Kidney epithelial cell (primary cell): ENCODE data around the gene GTF2H2. TPM values are rescaled to one million over a fixed set of nuclear protein-coding genes. Genes with fewer than 3 reads are reported as not detected.
"Not testable (repeated sequence)": the region's sequence is repeated elsewhere in the genome, so short reads cannot be mapped to it uniquely, and the experiment has no call there.

Experiments
- DNase-seq: peaks from one replicate; pipeline ENCODE4 v3.0.0-alpha.2; 2010; ENCODE audit warnings: low read depth
- H3K27me3 ChIP-seq: 2 replicates; pipeline ENCODE4 v1.6.0; 2011; ENCODE audit warnings: low read length; ENCODE audit not compliant: control insufficient read depth, insufficient read depth
- H3K36me3 ChIP-seq: 2 replicates; pipeline ENCODE4 v1.5.1; 2011; ENCODE audit warnings: low read length; ENCODE audit not compliant: control insufficient read depth, insufficient read depth
- H3K4me3 ChIP-seq: 2 replicates; pipeline ENCODE4 v1.5.1; 2011; ENCODE audit warnings: low read depth, mild to moderate bottlenecking, control low read depth, low read length
- CTCF ChIP-seq: IDR thresholded peaks from 2 replicates; pipeline ENCODE4 v1.5.1; 2011; ENCODE audit warnings: mild to moderate bottlenecking, moderate library complexity, low read length, control low read depth, inconsistent platforms; ENCODE audit not compliant: insufficient read depth, poor library complexity, severe bottlenecking
- total RNA-seq: library from RNA; depleted of rRNA; stranded (reverse); fragments of >200 nt; gene quantifications from 2 replicates; pipeline ENCODE4 v1.2.3, GENCODE V29; 2015

The GTF2H2 gene
- total RNA-seq, 1 donor from 2014 or later: 20.8 TPM

- H3K36me3 ChIP-seq: not testable (repeated sequence)
Measured at GRCh38 chr5:71031046-71031776, 36.3 kb downstream of the GTF2H2 start.

DNA sequence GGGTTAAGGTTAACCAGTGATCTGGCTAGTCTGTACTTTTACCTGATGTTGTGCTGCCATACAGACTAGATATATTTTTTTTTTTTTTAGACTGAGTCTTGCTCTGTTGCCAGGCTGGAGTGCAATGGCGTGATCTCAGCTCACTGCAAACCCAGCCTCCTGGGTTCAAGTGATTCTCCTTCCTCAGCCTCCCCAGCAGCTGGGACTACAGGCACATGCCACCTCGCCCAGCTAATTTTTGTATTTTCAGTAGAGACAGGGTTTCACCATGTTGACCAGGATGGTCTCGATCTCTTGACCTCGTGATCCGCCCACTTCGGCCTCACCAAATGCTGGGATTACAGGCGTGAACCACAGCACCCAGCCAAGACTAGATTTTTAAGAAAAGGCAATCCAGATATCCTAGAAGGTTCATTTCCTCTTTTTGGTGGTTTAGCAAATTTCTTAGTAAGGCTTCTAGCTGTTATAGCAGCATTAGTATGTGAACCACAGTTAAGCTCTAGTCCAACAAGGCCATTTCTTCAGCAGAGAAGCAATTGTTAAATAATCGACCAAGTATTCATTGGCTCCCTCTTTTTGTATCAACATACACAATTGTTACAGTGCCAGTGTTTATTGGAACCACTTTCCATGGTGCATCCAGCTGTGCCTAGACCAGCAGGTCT, 42.1 kb downstream of the GTF2H2 start, which contains the start of gene NAIP:
TSS of gene NAIP (minus strand) at position 51 of the 665 bp plus-strand sequence. CDS start 12,424 bp downstream, outside the sequence.
- not testable (repeated sequence) for H3K36me3 ChIP-seq, H3K4me3 ChIP-seq

More at GRCh38 chr5:71031046-71031776, 36.3 kb downstream of the GTF2H2 start:
- DNase-seq, H3K4me3 ChIP-seq, H3K27me3 ChIP-seq: not testable (repeated sequence)

GRCh38 chr5:71020643-71021042, 46.8 kb downstream of the GTF2H2 start:
- DNase-seq, H3K27me3 ChIP-seq, H3K36me3 ChIP-seq, H3K4me3 ChIP-seq: not testable (repeated sequence)

More for the DNA sequence above, 42.1 kb downstream of the GTF2H2 start, which contains the start of gene NAIP:
- not testable (repeated sequence) for DNase-seq, H3K27me3 ChIP-seq

- not testable (repeated sequence) for DNase-seq, H3K27me3 ChIP-seq, H3K36me3 ChIP-seq, H3K4me3 ChIP-seq
Measured at GRCh38 chr5:71018376-71019005, 49.0 kb downstream of the GTF2H2 start.

DNA sequence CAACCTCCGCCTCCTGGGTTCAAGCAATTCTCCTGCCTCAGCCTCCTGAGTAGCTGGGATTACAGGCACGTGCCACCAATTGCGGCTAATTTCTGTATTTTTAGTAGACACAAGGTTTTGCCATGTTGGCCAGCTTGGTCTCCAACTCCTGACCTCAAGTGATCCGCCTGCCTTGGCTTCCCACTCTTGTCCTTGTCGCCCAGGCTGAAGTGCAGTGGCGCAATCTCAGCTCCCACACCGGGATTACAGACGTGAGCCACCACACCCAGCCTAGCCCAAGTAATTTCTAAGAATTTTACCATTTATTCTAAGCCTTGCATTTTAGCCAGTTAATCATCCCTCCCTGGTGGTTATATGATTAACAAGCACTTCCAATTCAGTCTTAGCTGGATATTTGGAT, 53.3 kb downstream of the GTF2H2 start:
- no peak for TF ChIP-seq CTCF
- H3K4me3 ChIP-seq: no peak overlapping the region
- DNase-seq: no peak
- H3K36me3 ChIP-seq: no peaks in the 10 kb centered on the region
- no peaks in the 10 kb centered on the region for H3K27me3 ChIP-seq

- TF ChIP-seq CTCF: no peak
- no peak for DNase-seq
- Histone ChIP-seq H3K27me3 (no peaks in the 10 kb centered on the region), H3K36me3 (no peaks in the 10 kb centered on the region), H3K4me3 (no peak overlapping the region)
Measured at GRCh38 chr5:71013575-71013974, 53.9 kb downstream of the GTF2H2 start.

DNA sequence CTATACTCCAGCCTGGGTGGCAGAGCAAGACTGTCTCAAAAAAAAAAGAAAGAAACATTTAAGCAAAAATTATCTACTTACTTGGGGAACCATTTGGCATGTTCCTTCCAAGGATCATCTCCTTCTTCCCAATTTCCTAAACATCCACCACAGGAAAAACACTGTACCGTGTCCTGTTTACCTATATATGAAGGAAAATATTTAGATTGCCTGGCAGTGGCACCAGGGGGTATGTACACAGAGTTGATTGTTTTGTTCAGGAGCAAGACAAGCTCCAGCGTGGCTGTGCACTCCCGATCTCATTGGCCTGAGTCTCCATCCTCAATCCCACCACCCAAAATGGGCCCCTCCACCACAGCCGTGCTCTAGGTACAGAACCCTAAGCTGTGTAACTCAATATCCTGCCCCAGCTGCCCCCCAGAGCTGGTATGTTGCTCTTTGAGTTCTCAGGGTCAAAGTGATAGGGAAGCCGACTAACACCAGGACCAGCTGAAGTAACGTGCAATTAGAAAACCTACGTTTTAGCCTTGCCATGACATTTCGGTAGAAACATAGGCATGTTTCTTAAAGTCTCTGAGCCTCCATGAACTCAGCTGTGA, 56.2 kb downstream of the GTF2H2 start:
- DNase-seq: no peak
- no peak for TF ChIP-seq CTCF
- Histone ChIP-seq H3K4me3 (no peak overlapping the region), H3K27me3 (no peaks in the 10 kb centered on the region), H3K36me3 (no peaks in the 10 kb centered on the region)

DNA sequence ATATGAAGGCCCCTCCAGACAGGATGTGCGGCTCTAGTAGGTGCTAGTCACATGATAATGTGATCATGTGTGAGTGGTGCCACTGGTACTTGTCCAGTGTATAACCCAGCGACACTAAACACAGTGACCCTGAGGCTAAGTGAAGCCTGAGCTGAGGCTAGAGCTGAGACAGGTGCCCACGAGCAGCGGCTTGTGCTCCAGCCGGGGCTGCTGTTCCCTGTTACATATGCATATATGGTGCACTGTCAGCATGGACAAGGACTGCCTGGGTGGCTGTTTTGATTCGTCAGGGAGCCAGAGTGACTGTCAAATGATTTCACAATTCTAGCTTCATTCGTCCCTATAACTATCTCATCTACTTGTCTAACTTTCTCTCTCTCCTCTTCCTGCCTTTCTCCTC, 60.5 kb downstream of the GTF2H2 start:
- not testable (repeated sequence) for H3K36me3 ChIP-seq, H3K27me3 ChIP-seq, H3K4me3 ChIP-seq, DNase-seq
